Common myeloid progenitor, CD34-positive (primary cell): ENCODE data around the gene RHOBTB1.

Experiments used
- CTCF ChIA-PET: fragments of 350-600 bp; sonication (Branson Sonifier 250); formaldehyde crosslinking; loops from one replicate; lab custom pipeline; 2021; ENCODE audit warnings: antibody characterized with exemption; lab: Charles Lee
- POLR2A ChIA-PET: fragments of 350-600 bp; sonication (Branson Sonifier 250); formaldehyde crosslinking; loops from one replicate; lab custom pipeline; 2021; ENCODE audit warnings: antibody characterized with exemption; lab: Charles Lee
- DNase-seq, 3 donors: peaks; one replicate each; pipeline versions ENCODE4 v3.0.0 to v3.0.0-alpha.2; 2013
- H3K27ac ChIP-seq, 2 experiments: 1 replicate in 1 of 2; 2 replicates in 1 of 2; pipeline ENCODE4 v1.7.0; 2013; ENCODE audit warnings: inconsistent platforms in 2 of 2, low read length in 2 of 2, mild to moderate bottlenecking in 2 of 2, low read depth in 1 of 2, moderate library complexity in 1 of 2; ENCODE audit not compliant: severe bottlenecking in 2 of 2, insufficient read depth in 1 of 2, poor library complexity in 1 of 2
- H3K27me3 ChIP-seq, 5 experiments: replicated peaks in 2 of 5; 1 replicate in 3 of 5; 2 replicates in 2 of 5; pipeline versions ENCODE4 v1.6.1 to v1.7.0; 2013; ENCODE audit warnings: low read length in 4 of 5, mild to moderate bottlenecking in 2 of 5, moderate library complexity in 2 of 5, inconsistent platforms in 1 of 5; ENCODE audit not compliant: insufficient read depth in 5 of 5, control insufficient read depth in 4 of 5
- H3K36me3 ChIP-seq, 4 experiments: 1 replicate in 2 of 4; 2 replicates in 2 of 4; pipeline versions ENCODE4 v1.6.1 to v1.7.0; 2013; ENCODE audit warnings: low read length in 3 of 4, control low read depth in 1 of 4, mild to moderate bottlenecking in 1 of 4; ENCODE audit not compliant: control insufficient read depth in 4 of 4, insufficient read depth in 4 of 4
- H3K4me1 ChIP-seq, 4 experiments: 1 replicate in 3 of 4; 2 replicates in 1 of 4; pipeline versions ENCODE4 v1.6.1 to v1.7.1; 2013; ENCODE audit warnings: low read length in 3 of 4, mild to moderate bottlenecking in 3 of 4, control low read depth in 1 of 4, inconsistent platforms in 1 of 4, moderate library complexity in 1 of 4; ENCODE audit not compliant: control insufficient read depth in 4 of 4, insufficient read depth in 4 of 4; ENCODE audit errors: control extremely low read depth in 1 of 4
- H3K4me3 ChIP-seq, 7 experiments: 1 replicate in 4 of 7; 2 replicates in 3 of 7; pipeline versions ENCODE4 v1.5.1 to v1.7.0; 2013; ENCODE audit warnings: mild to moderate bottlenecking in 7 of 7, low read length in 6 of 7, moderate library complexity in 6 of 7, inconsistent platforms in 2 of 7, low read depth in 2 of 7, control low read depth in 1 of 7; ENCODE audit not compliant: insufficient read depth in 4 of 7, control insufficient read depth in 1 of 7; ENCODE audit errors: extremely low read depth in 1 of 7
- H3K9me3 ChIP-seq, 5 experiments: 1 replicate in 4 of 5; 2 replicates in 1 of 5; pipeline versions ENCODE4 v1.6.1 to v1.7.1; 2013; ENCODE audit warnings: low read length in 4 of 5, mild to moderate bottlenecking in 2 of 5, inconsistent platforms in 1 of 5, low read depth in 1 of 5, moderate library complexity in 1 of 5; ENCODE audit not compliant: control insufficient read depth in 4 of 5, insufficient read depth in 2 of 5; ENCODE audit errors: control extremely low read depth in 1 of 5
- WGBS: methylation state at CpG from one replicate; pipeline ENCODE4 v1.1.5; 2013; ENCODE audit not compliant: insufficient coverage; 5-methylcytosine and 5-hydroxymethylcytosine counted together

RHOBTB1 gene

GRCh38 chr10:60901561-60902235, 42.3 kb downstream of the RHOBTB1 start:
- CTCF ChIA-PET: no interaction called here

GRCh38 chr10:60899266-60899665, 44.7 kb downstream of the RHOBTB1 start:
- Histone ChIP-seq H3K4me3 (no peak overlapping the region), H3K36me3 (peaks cover 0 to 6% (median 0%) of the 10 kb centered on the region in 4 experiments), H3K27ac (no peak overlapping the region), H3K4me1 (no peaks in the 10 kb centered on the region), H3K9me3 (no peaks in the 10 kb centered on the region), H3K27me3 (no peaks in the 10 kb centered on the region)
- POLR2A ChIA-PET: no interaction called here
- no peak for DNase-seq
- WGBS: 96% methylated on average over 4 of the region's 7 CpGs
- CTCF ChIA-PET: no interaction called here

More at GRCh38 chr10:60901561-60902235, 42.3 kb downstream of the RHOBTB1 start:
- 98% methylated on average over 4 of the region's 6 CpGs for WGBS
- Histone ChIP-seq H3K36me3 (peaks cover 4 to 12% (median 7%) of the 10 kb centered on the region in 4 experiments), H3K27ac (no peak overlapping the region), H3K4me1 (no peaks in the 10 kb centered on the region), H3K4me3 (no peak overlapping the region), H3K27me3 (no peaks in the 10 kb centered on the region), H3K9me3 (peaks cover 0 to 4% (median 0%) of the 10 kb centered on the region in 5 experiments)
- DNase-seq: no peak
- POLR2A ChIA-PET: no interaction called here

- ChIA-PET POLR2A (no interaction called here), CTCF (interaction anchor here (1.6 kb wide), 1 partner anchor 15 kb away, joined by 9 read pairs; no protein-coding TSS in a partner anchor)
- Histone ChIP-seq H3K36me3 (peaks cover 0 to 6% (median 0%) of the 10 kb centered on the region in 4 experiments), H3K4me3 (no peak overlapping the region), H3K27ac (no peak overlapping the region), H3K27me3 (no peaks in the 10 kb centered on the region), H3K4me1 (no peaks in the 10 kb centered on the region), H3K9me3 (no peaks in the 10 kb centered on the region)
- DNase-seq: no peak
- WGBS: 82% methylated on average over 4 of the region's 5 CpGs
Measured at GRCh38 chr10:60898321-60898720, 45.7 kb downstream of the RHOBTB1 start.

GRCh38 chr10:60896810-60897209, 47.2 kb downstream of the RHOBTB1 start:
- DNase-seq: no peak
- CTCF ChIA-PET: interaction anchor here (1.2 to 1.6 kb wide), 2 partner anchors 14 to 77 kb away, joined by 3 to 9 read pairs; no protein-coding TSS in a partner anchor
- Histone ChIP-seq H3K27ac (no peak overlapping the region), H3K4me3 (no peak overlapping the region), H3K27me3 (no peaks in the 10 kb centered on the region), H3K9me3 (no peaks in the 10 kb centered on the region), H3K36me3 (peaks cover 0 to 14% (median 0%) of the 10 kb centered on the region in 4 experiments), H3K4me1 (no peaks in the 10 kb centered on the region)
- no CpG with 5 or more reads among the region's 2 CpGs for WGBS
- POLR2A ChIA-PET: no interaction called here

- Histone ChIP-seq H3K9me3 (no peaks in the 10 kb centered on the region), H3K4me3 (no peak overlapping the region), H3K27ac (no peak overlapping the region), H3K4me1 (no peaks in the 10 kb centered on the region), H3K27me3 (no peaks in the 10 kb centered on the region), H3K36me3 (peaks cover 0 to 17% (median 0%) of the 10 kb centered on the region in 4 experiments)
- POLR2A ChIA-PET: no interaction called here
- no peak for DNase-seq
- CTCF ChIA-PET: interaction anchor here (2.7 kb wide), 1 partner anchor 11 kb away, joined by 12 read pairs; no protein-coding TSS in a partner anchor
Measured at GRCh38 chr10:60896033-60896432, 48.0 kb downstream of the RHOBTB1 start.

- ChIA-PET POLR2A (no interaction called here), CTCF (interaction anchor here (1.6 to 2.7 kb wide), 2 partner anchors 10 to 12 kb away, joined by 5 to 12 read pairs; no protein-coding TSS in a partner anchor)
- no peak overlapping the region for H3K4me3 ChIP-seq
- H3K9me3 ChIP-seq: no peaks in the 10 kb centered on the region
- no peaks in the 10 kb centered on the region for H3K4me1 ChIP-seq
- H3K27ac ChIP-seq: no peak overlapping the region
- no peaks in the 10 kb centered on the region for H3K27me3 ChIP-seq
- H3K36me3 ChIP-seq: peaks cover 0 to 20% (median under 1%) of the 10 kb centered on the region in 4 experiments
- no peak for DNase-seq
Measured at GRCh38 chr10:60894786-60895185, 49.2 kb downstream of the RHOBTB1 start.

- WGBS: no CpG with 5 or more reads among the region's 3 CpGs
- no peaks in the 10 kb centered on the region for H3K4me1 ChIP-seq
- ChIA-PET CTCF (interaction anchor here (0.5 to 2.7 kb wide), 2 partner anchors 8 to 241 kb away, joined by 4 to 12 read pairs; no protein-coding TSS in a partner anchor), POLR2A (no interaction called here)
- H3K27me3 ChIP-seq: no peaks in the 10 kb centered on the region
- H3K27ac ChIP-seq: no peak overlapping the region
- no peaks in the 10 kb centered on the region for H3K9me3 ChIP-seq
- peaks cover 0 to 19% (median under 1%) of the 10 kb centered on the region in 4 experiments for H3K36me3 ChIP-seq
- DNase-seq: no peak
- H3K4me3 ChIP-seq: no peak overlapping the region
Measured at GRCh38 chr10:60893231-60893630, 50.8 kb downstream of the RHOBTB1 start.
